Activated naive CD4-positive, alpha-beta T cell treated with anti-CD3 and anti-CD28 coated beads for 36 hours (primary cell): ENCODE data around the gene IRF2. TPM values are rescaled to one million over a fixed set of nuclear protein-coding genes. Genes with fewer than 3 reads are reported as not detected.

Experiments used
- CTCF ChIA-PET: fragments of 350-600 bp; sonication (Branson Sonifier 250); formaldehyde crosslinking; loops from one replicate; lab custom pipeline; 2021; ENCODE audit warnings: antibody characterized with exemption; lab: Charles Lee
- DNase-seq: peaks from one replicate; pipeline ENCODE4 v3.0.0-alpha.2; 2020
- H3K27ac Mint-ChIP-seq: one replicate; pipeline ENCODE4 v1.8.0; 2021; ENCODE audit warnings: mild to moderate bottlenecking, mixed read lengths
- H3K27me3 Mint-ChIP-seq: one replicate; pipeline ENCODE4 v1.8.0; 2021; ENCODE audit warnings: low read depth, mixed read lengths
- H3K36me3 Mint-ChIP-seq: one replicate; pipeline ENCODE4 v1.8.0; 2021; ENCODE audit warnings: low read depth, mixed read lengths
- H3K4me1 Mint-ChIP-seq: one replicate; pipeline ENCODE4 v1.8.0; 2021; ENCODE audit warnings: low read depth, mixed read lengths
- H3K4me3 Mint-ChIP-seq: one replicate; pipeline ENCODE4 v1.8.0; 2021; ENCODE audit warnings: mild to moderate bottlenecking, moderate library complexity, mixed read lengths
- H3K9me3 Mint-ChIP-seq: one replicate; pipeline ENCODE4 v1.8.0; 2021; ENCODE audit warnings: mixed read lengths
- intact Hi-C: fragments of 100-400 bp; cut with micrococcal nuclease; formaldehyde crosslinking; loops from one replicate; pipeline ENCODE4 v1.15.1; 2023
- total RNA-seq, 2 experiments: library from RNA; stranded (reverse); gene quantifications; one replicate each; pipeline ENCODE4 v1.2.3, GENCODE V29; 2021

IRF2 gene
- total RNA-seq, 2 experiments from 2014 or later: 37.3 to 38.3 TPM

DNA sequence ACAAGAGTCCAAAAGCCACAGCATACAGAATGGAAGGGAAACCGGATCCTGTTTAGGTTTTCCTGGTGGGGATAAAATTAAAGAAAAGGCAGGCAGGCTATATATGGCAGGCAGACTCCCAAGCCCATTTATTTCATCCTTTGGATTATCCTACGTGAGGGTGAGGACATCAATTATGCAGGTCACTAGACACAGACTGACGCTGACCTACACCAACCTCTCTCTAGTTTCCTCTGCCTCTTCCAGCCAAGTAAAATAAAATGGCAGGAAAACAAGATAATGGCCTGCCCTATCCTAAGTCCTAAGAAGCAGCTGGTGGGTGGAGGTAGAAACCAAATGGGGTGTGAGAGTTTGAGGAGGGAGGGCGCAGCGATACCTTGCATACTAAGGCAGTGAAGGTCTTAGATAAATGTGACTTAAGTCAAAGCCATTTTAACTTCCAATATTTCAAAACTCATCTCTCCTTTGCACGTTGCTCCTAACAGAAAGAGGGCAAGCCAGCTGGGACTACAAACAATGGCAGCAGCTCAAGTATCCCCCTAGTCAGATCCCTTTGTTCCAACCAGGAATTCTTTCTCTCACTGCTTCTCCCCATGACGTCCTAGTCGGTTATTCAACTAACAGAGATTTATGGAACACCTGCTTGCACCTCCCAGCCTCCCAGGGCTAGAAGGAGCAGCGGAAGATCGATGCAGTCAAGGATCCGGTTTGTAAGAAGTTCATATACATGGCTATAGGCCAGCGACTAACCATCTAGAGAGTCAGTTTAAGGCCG, 72.8 kb downstream of the IRF2 start:
- no peak for DNase-seq
- no peaks in the 10 kb centered on the region for H3K9me3 Mint-ChIP-seq
- no peaks in the 10 kb centered on the region for H3K27me3 Mint-ChIP-seq
- CTCF ChIA-PET: interaction anchor here (0.6 kb wide), 1 partner anchor 112 kb away, joined by 3 read pairs; no protein-coding TSS in a partner anchor
- H3K27ac Mint-ChIP-seq: peak overlapping the region; percentile 2
- intact Hi-C loops: no loop called here
- no peak overlapping the region for H3K4me3 Mint-ChIP-seq
- H3K4me1 Mint-ChIP-seq: peaks cover 20% of the 10 kb centered on the region
- H3K36me3 Mint-ChIP-seq: peaks cover 24% of the 10 kb centered on the region

DNA sequence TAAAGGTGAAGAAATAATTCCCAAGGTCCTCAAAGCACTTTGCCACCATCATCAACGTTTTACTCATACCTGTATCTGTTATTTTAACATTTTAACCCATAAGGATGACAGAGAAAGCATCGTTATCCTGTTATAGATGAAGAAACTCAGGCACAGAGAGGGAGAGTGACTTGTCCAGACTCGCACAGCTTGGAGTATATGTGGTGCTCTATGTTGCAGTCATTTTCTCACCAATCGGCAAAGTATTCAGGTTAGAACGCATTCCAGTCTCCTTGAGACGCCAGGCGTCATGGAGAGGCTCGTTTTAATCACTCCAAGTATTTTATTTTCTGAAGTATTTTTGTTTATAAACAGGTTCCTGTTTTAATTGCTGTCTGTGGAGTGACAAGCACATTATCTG, 73.5 kb downstream of the IRF2 start:
- DNase-seq: no peak
- no peaks in the 10 kb centered on the region for H3K9me3 Mint-ChIP-seq
- intact Hi-C loops: no loop called here
- CTCF ChIA-PET: no interaction called here
- H3K4me3 Mint-ChIP-seq: no peak overlapping the region
- peaks cover 24% of the 10 kb centered on the region for H3K36me3 Mint-ChIP-seq
- no peaks in the 10 kb centered on the region for H3K27me3 Mint-ChIP-seq
- no peak overlapping the region for H3K27ac Mint-ChIP-seq
- H3K4me1 Mint-ChIP-seq: peaks cover 20% of the 10 kb centered on the region

DNA sequence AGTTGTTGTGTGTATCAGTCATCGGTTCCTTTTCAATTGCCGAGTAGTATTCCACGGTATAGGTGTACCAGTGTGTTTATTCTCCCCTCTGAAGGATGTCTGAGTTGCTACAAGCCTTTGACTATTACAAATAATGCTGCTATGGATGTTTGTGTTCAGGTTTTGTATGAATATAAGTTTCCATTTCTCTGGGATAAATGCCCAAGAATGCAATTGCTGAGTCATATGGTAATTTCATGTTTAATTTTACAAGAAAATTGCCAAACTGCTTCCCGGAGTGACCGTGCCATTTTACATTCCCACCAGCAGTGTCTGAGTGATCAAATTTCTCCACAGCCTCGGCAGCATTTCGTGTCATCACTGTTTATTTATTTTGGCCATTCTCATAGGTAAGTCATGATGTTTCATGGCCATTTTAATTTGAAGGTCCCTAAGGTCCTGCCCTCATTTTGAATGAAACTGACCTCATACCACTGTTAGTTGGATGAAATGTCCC, 73.9 kb downstream of the IRF2 start:
- no peaks in the 10 kb centered on the region for H3K9me3 Mint-ChIP-seq
- CTCF ChIA-PET: no interaction called here
- no peak for DNase-seq
- peaks cover 20% of the 10 kb centered on the region for H3K4me1 Mint-ChIP-seq
- H3K27ac Mint-ChIP-seq: no peak overlapping the region
- H3K36me3 Mint-ChIP-seq: peaks cover 24% of the 10 kb centered on the region
- no peak overlapping the region for H3K4me3 Mint-ChIP-seq
- H3K27me3 Mint-ChIP-seq: no peaks in the 10 kb centered on the region
- intact Hi-C loops: no loop called here

DNA sequence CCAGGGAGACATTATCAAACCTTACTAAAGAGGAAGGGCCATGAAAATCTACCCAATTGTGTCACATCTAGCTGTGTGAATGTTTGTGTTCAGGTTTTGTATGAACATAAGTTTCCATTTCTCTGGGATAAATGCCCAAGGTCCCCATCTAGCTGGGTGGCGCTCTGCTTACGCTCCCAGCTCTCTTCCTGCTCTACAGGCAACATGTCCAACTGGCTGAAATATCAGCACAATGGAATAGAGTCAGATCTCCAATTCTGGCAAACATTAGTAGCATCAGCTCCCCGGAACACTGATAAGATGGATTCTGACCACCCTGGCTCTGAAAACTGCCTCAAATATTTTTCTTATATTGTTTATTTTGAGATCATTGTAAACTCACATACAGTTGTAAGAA, 74.8 kb downstream of the IRF2 start:
- H3K36me3 Mint-ChIP-seq: peaks cover 25% of the 10 kb centered on the region

DNA sequence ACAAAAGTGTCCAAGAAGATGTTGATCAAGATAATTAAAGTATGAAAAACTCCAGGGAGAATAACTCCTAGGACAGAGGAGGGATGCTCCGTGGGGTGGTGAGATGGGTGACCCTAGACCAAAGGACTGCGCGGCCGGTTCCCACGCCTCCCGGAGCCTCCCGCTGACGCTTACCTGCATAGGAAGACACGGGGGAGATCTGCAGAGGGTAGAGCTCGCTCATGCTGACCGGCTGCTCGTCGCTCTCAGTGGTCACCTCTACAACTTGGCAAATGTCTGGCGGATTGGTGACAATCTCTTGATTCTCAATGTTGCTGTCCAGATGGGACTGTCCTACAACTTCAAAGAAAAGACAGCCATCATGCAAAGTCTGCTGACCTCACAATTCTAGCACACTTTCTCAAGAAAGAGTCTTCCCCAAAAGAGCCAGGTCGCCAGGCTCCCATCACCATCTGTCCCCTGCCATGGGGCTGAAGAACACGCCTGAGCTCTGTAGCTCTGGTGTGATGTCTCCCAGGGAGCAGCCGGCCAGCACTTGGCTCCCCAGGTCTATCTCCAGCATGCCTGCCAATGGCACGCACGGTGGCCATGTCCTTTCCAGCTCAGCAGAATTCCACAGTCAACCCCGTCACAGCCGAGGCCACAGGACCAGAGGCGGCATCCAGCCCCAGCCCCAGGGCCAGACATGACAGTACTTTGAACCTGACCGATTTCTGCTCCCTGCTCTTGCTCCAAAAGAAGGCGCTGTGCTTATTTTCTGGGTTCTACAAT, 75.4 kb downstream of the IRF2 start:
- no peak overlapping the region for H3K4me3 Mint-ChIP-seq
- CTCF ChIA-PET: no interaction called here
- no peaks in the 10 kb centered on the region for H3K9me3 Mint-ChIP-seq
- intact Hi-C loops: no loop called here
- no peaks in the 10 kb centered on the region for H3K27me3 Mint-ChIP-seq
- peaks cover 20% of the 10 kb centered on the region for H3K4me1 Mint-ChIP-seq
- no peak overlapping the region for H3K27ac Mint-ChIP-seq
- no peak for DNase-seq
- peaks cover 28% of the 10 kb centered on the region for H3K36me3 Mint-ChIP-seq

More for the DNA sequence above, 74.8 kb downstream of the IRF2 start:
- Mint-ChIP-seq H3K4me3 (no peak overlapping the region), H3K27ac (no peak overlapping the region), H3K4me1 (peaks cover 20% of the 10 kb centered on the region), H3K9me3 (no peaks in the 10 kb centered on the region), H3K27me3 (no peaks in the 10 kb centered on the region)
- DNase-seq: no peak
- intact Hi-C loops: no loop called here
- CTCF ChIA-PET: no interaction called here

DNA sequence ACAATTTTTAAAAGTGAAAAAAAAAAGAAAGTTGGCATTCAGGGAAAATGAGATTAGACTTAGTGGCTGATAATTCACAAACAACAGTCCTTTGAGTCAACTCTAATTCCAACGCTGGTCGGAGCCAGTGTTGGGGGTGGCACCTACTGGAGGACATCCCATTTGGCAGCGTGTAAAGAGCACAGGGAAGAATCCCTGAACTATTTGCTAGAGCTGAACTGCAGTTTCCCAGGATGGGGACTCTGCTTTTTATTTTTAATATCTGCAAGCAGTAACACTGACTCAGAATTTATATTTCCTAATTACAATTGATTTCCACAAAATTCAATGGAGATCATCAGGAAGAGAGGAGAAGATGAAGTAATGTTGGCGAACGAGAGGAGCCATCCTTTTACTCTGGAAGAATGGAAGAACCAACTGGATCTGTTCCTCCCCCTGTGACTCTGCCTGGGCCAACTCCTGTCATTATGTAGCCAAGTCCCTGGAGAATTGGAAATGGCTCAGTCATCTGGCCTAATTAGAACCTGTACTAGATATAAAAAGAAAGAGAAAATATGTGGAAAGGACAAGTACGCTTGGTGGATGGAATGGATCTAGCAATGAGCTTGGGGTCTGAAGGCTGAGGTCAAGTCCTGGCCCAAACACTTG, 76.7 kb downstream of the IRF2 start:
- H3K27ac Mint-ChIP-seq: no peak overlapping the region
- no peak overlapping the region for H3K4me3 Mint-ChIP-seq
- no peaks in the 10 kb centered on the region for H3K9me3 Mint-ChIP-seq
- peaks cover 30% of the 10 kb centered on the region for H3K36me3 Mint-ChIP-seq
- peaks cover 14% of the 10 kb centered on the region for H3K4me1 Mint-ChIP-seq
- DNase-seq: no peak
- CTCF ChIA-PET: no interaction called here
- intact Hi-C loops: no loop called here
- no peaks in the 10 kb centered on the region for H3K27me3 Mint-ChIP-seq

DNA sequence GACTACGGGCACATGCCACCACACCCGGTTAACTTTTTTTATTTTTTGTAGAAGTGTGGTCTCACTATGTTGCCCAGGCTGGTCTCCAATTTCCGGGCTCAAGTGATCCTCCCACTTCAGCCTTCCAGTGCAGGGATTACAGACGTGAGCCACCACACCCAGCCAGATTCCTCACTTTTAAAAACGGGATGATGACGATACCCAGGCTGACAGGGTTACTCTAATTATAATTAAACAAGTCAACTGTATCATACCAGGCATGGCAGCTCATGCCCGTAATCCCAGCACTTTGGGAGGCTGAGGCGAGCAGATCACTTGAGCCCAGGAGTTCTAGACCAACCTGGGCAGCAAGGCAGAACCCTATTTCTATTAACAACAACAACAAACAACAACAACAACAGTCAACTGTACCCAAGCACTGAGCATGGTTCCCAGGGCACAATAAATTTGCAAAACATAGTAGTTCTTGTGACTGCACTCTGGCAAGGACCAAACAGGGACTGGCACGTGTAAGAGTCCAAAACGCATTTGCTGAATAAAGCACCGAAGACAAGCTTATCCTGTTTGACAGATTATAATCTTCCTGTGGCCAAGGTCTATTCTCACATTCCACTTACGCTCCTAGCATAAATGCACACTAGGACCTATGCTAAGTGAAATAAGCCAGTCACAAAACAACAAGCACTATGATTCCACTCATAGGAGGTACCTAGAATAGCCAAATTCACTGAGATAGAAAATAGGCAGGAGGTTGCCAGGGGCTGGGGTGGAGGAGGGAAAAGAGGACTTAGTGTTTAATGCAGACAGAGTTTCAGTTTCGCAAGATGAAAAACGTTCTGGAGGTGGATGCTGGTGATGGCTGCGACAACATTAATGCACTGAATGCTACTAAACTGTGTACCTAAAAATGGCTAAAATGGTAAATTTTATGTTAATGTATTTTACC, 77.5 kb downstream of the IRF2 start:
- CTCF ChIA-PET: no interaction called here
- intact Hi-C loops: no loop called here
- H3K4me1 Mint-ChIP-seq: peaks cover 14% of the 10 kb centered on the region
- H3K36me3 Mint-ChIP-seq: peaks cover 30% of the 10 kb centered on the region
- DNase-seq: no peak
- H3K9me3 Mint-ChIP-seq: no peaks in the 10 kb centered on the region
- no peak overlapping the region for H3K4me3 Mint-ChIP-seq
- H3K27ac Mint-ChIP-seq: no peak overlapping the region
- H3K27me3 Mint-ChIP-seq: no peaks in the 10 kb centered on the region

DNA sequence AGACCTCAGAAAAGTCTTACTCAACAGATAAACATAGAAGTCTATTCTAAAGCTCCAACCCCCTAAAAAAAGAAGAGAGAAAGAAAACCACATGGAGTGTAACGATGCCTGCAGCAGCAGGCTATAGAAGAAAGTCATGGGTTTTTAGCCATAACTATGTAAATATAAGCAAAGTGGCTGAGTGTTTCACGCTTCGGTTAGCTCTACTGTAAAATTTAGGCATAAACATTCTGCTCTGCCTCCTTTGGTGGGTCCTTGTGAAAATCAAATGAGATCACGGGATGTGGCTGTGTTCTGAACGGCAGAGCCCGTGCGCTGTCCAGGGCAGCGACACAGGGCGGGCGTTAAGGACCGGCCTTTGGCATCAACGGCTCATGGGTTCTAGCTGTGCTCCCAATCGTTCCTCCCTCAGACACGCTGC, 78.4 kb downstream of the IRF2 start:
- DNase-seq: no peak
- Mint-ChIP-seq H3K4me1 (peaks cover 14% of the 10 kb centered on the region), H3K9me3 (no peaks in the 10 kb centered on the region), H3K36me3 (peaks cover 35% of the 10 kb centered on the region), H3K27me3 (no peaks in the 10 kb centered on the region), H3K4me3 (no peak overlapping the region), H3K27ac (no peak overlapping the region)
- CTCF ChIA-PET: no interaction called here
- intact Hi-C loops: no loop called here

DNA sequence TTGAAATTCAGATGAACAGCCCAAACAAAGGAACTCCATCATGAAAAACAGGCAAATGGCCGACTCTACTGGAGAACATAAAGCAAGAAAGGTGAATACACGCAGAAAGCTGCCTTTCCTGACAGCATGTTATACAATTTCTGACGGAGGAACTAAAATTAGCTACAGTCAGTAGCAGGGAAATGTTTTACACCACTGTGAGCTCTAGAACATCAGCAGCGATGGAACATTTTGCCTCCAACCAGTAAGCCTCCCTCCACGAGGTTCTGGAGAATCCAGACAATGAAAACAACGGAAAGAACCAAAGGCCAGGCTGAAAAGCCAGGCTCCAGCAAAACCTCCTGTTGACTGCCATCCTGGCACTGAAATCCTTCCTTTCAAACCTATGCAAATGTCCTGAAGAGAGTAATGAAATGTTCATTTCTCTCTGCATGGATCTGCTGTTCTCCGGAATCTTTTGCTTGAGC, 78.9 kb downstream of the IRF2 start:
- peaks cover 36% of the 10 kb centered on the region for H3K36me3 Mint-ChIP-seq
- DNase-seq: no peak
- peaks cover 12% of the 10 kb centered on the region for H3K4me1 Mint-ChIP-seq
- intact Hi-C loops: no loop called here
- no peak overlapping the region for H3K27ac Mint-ChIP-seq
- H3K27me3 Mint-ChIP-seq: no peaks in the 10 kb centered on the region
- no peaks in the 10 kb centered on the region for H3K9me3 Mint-ChIP-seq
- H3K4me3 Mint-ChIP-seq: no peak overlapping the region
- CTCF ChIA-PET: interaction anchor here (0.6 kb wide), 1 partner anchor 978 kb away, joined by 7 read pairs; no protein-coding TSS in a partner anchor

DNA sequence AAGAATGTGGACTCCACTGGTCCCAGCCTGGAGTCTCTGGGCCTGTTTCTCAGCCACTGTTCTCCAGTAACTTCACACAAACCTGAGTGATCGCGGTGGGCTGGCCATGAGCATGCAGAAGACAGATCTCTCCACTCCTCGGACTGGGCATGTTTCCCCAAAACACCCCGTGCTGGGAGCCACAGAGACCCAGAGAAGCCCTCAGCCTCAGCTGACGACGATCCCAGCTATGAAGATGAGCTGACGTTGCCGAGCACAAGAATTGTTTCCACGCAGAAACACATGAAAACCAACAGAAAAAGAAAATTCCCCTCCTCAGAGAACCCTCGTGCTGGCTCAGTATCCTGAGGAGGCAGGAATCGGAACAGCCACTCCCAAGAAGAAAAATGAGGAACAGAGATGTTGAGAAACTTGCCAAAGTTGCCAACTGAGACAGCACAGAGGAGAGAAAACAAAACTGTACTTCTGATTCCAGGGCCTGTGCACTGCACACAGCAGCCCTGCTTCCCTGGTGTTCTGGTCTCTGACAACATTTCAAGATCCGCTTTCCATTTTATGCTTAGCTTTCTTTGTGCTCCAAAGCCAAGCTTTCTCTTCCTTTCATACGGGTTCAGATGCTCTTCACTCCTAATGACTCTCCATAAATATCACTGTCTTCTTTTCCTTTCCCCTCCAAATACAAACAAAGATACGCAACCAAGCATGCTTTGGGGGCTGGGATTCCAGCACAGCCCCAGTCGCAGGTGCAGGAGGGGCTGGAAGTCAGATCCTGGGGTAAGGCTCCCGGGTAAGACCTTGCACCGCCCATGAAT, 81.4 kb downstream of the IRF2 start:
- Mint-ChIP-seq H3K27ac (no peak overlapping the region), H3K9me3 (no peaks in the 10 kb centered on the region), H3K36me3 (peaks cover 47% of the 10 kb centered on the region), H3K4me3 (no peak overlapping the region), H3K27me3 (no peaks in the 10 kb centered on the region), H3K4me1 (peaks cover 9% of the 10 kb centered on the region)
- intact Hi-C loops: no loop called here
- DNase-seq: no peak
- CTCF ChIA-PET: interaction anchor here (1.8 kb wide), 1 partner anchor 158 kb away, joined by 4 read pairs; no protein-coding TSS in a partner anchor

DNA sequence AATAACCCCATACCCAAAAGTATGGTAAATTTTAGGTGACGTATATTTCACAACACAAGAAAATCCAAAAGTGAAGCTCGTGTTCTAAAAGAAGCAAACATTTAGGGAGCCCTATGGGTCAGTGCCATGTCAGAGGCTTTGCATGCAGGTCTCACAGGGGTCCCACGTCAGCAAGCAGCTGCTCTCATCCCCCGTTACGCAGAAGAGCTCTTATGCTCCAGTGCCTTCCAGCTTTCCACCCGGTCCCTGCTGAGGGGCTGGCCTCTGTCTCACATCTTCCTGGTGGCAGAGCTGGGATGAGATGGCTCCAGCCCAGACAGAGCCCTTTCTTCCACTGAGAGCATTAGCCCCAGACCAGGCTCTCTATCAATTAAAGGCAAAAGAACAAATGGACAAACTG, 82.0 kb downstream of the IRF2 start:
- peaks cover 6% of the 10 kb centered on the region for H3K4me1 Mint-ChIP-seq
- peaks cover 47% of the 10 kb centered on the region for H3K36me3 Mint-ChIP-seq
- no peak for DNase-seq
- no peaks in the 10 kb centered on the region for H3K27me3 Mint-ChIP-seq
- intact Hi-C loops: no loop called here
- no peak overlapping the region for H3K4me3 Mint-ChIP-seq
- no peak overlapping the region for H3K27ac Mint-ChIP-seq
- CTCF ChIA-PET: interaction anchor here (0.7 to 0.9 kb wide), 2 partner anchors 64 to 153 kb away, joined by 3 read pairs; no protein-coding TSS in a partner anchor
- no peaks in the 10 kb centered on the region for H3K9me3 Mint-ChIP-seq
